ENCODE measurements around the gene CTNNA2. TPM values are rescaled to one million over a fixed set of nuclear protein-coding genes. Genes with fewer than 3 reads are reported as not detected.

The CTNNA2 gene
- total and polyA plus RNA-seq, 9 donors = 0.32 to 1.4 (median 0.37) TPM; not detected in 3

DNA sequence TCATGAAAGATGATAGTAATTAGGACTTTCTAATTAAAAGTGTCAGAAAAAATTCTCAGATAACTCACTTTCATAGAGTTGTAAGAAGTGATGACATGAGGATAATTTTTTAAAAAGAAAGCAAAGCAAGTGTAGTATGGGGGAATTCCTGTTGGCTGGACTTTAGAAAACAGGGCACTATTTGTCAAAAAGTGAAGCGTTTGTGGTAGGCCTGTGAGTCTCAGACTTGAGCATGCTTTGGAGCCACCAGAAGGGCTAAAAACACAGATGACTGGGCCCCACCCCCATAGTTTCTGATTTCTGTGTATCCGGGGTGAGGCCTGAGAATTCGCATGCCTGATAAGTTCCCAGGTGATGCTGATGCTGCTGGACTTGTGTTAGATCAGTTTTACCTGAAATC is 1014.3 kb downstream of the CTNNA2 start:
- no peaks in the 10 kb centered on the region for H3K27me3 ChIP-seq
- H3K36me3 ChIP-seq = no peaks in the 10 kb centered on the region
- intact Hi-C loops (cut with DNase I) = no loop called here
- no peaks in the 10 kb centered on the region for H3K4me1 ChIP-seq (ENCODE audit: insufficient read depth)
- DNase-seq = no peak
- 79 to 85% (median 82%) methylated on average over 3 of the region's 3 CpGs for WGBS, 3 donors
- TF ChIP-seq, protein P1, sequence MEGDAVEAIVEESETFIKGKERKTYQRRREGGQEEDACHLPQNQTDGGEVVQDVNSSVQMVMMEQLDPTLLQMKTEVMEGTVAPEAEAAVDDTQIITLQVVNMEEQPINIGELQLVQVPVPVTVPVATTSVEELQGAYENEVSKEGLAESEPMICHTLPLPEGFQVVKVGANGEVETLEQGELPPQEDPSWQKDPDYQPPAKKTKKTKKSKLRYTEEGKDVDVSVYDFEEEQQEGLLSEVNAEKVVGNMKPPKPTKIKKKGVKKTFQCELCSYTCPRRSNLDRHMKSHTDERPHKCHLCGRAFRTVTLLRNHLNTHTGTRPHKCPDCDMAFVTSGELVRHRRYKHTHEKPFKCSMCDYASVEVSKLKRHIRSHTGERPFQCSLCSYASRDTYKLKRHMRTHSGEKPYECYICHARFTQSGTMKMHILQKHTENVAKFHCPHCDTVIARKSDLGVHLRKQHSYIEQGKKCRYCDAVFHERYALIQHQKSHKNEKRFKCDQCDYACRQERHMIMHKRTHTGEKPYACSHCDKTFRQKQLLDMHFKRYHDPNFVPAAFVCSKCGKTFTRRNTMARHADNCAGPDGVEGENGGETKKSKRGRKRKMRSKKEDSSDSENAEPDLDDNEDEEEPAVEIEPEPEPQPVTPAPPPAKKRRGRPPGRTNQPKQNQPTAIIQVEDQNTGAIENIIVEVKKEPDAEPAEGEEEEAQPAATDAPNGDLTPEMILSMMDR (IDR thresholded peaks at IDR 0.05) = no peak
- no peaks in the 10 kb centered on the region for H3K9me3 ChIP-seq
- H3K4me3 ChIP-seq = no peak overlapping the region
- H3K27ac ChIP-seq = no peak overlapping the region

DNA sequence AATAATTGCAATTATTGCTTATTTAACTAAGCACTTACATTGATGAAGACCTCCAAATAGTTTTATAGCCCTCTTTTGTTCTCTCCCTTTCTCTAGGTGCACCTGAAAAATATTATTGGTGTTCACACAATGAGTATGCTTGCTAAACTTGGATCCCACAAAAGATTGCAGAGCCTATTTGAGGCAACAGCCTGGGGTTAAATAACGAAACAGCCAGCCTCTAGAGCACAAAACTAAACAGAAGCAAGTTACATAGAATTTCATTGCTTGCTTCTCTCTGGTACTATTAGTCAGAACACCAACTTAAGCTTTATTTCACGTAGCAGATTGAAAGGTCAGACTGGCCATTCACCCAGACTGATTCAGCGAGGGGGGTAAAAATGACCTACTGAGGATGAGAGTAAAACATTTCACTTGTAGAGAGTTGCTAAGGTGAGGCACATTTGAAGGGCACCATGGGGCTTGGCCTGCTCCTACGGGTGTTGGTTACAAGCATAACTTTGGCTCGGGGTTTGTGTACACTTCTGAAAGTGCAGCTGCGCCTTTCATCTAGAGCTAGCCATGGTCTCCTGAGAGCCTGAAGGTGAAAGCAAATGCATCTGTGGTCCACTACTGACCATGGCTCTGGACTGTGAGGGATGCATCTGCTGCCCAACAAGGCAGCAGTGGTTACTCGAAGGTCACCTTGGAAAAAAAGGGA is 1016.8 kb downstream of the CTNNA2 start:
- H3K27ac ChIP-seq = no peak overlapping the region

DNA sequence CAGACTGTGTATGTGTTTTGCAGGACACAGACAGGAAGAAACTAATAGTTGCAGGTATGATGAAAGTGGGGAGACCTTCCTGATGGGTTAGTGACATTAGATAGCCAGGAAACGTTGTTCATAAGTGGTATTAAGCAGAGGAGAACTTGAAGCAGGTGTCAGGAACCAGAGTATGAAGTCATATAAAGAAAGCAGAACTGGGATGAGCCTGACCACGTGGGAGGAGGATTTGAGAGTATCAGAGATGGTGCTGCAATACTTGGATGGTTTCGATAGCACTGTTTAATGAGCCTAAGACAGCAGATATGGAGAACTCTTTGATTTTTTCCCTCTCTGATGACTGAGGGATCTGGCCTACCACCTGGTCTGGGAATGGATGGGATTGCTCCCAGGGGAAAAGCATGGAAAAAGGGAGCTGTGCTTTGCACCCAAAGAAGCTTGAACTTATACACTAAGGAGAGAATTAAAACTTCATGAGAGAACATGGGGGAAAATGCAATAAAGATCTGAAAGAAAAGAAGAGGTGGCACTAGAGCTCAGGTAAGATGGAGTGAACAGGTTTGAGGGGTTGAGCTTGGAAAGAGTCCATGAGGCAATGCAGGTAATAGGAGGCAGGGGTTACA is 1017.7 kb downstream of the CTNNA2 start:
- TF ChIP-seq EP300 (IDR thresholded peaks at IDR 0.05) = no peak
- TF ChIP-seq, protein P1 (IDR thresholded peaks at IDR 0.05) = no peak
- TF ChIP-seq POLR2A (IDR thresholded peaks at IDR 0.05) = no peak

More for the DNA sequence above, 1016.8 kb downstream of the CTNNA2 start:
- Histone ChIP-seq H3K9me3 (no peaks in the 10 kb centered on the region), H3K27me3 (no peaks in the 10 kb centered on the region), H3K4me1 (ENCODE audit: insufficient read depth) (no peaks in the 10 kb centered on the region), H3K36me3 (no peaks in the 10 kb centered on the region), H3K4me3 (no peak overlapping the region)
- intact Hi-C loops (cut with DNase I) = no loop called here
- no peak for DNase-seq
- WGBS, 3 donors = 79 to 85% (median 82%) methylated on average over 7 of the region's 7 CpGs
- no peak for TF ChIP-seq POLR2A (IDR thresholded peaks at IDR 0.05)
- TF ChIP-seq EP300 (IDR thresholded peaks at IDR 0.05) = no peak
- TF ChIP-seq, protein P1 (IDR thresholded peaks at IDR 0.05) = no peak

DNA sequence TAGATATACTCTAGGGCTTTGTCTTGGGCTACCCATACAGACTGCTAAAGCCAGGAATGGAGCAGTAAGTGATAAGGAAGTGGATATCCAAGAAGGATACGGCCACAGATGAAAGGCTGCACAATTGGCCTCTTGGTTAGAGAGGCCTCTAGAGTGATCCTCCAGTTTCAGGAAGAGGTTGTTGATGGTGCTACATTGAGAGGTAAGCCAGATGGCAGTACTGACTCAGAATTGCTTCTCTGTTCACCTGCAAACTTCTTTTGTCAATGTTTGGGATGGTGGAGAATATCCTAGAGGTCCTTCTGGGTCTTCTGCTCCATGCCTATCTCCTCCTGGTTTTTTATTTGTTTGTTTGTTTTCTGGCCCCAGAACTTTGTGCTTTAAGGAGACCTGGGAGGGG is 1018.5 kb downstream of the CTNNA2 start:
- no peaks in the 10 kb centered on the region for H3K27me3 ChIP-seq
- 86 to 93% (median 86%) methylated on average over 1 of the region's 1 CpG for WGBS, 3 donors
- no peaks in the 10 kb centered on the region for H3K4me1 ChIP-seq (ENCODE audit: insufficient read depth)

More for the DNA sequence above, 1017.7 kb downstream of the CTNNA2 start:
- Histone ChIP-seq H3K9me3 (no peaks in the 10 kb centered on the region), H3K4me1 (ENCODE audit: insufficient read depth) (no peaks in the 10 kb centered on the region), H3K36me3 (no peaks in the 10 kb centered on the region), H3K27me3 (no peaks in the 10 kb centered on the region), H3K27ac (no peak overlapping the region), H3K4me3 (no peak overlapping the region)
- DNase-seq = no peak
- 34 to 52% (median 51%) methylated on average over 3 of the region's 3 CpGs for WGBS, 3 donors
- intact Hi-C loops (cut with DNase I) = no loop called here

More for the DNA sequence above, 1018.5 kb downstream of the CTNNA2 start:
- TF ChIP-seq POLR2A (IDR thresholded peaks at IDR 0.05) (no peak), EP300 (IDR thresholded peaks at IDR 0.05) (no peak)
- TF ChIP-seq, protein P1 (IDR thresholded peaks at IDR 0.05) = no peak
- no peak overlapping the region for H3K4me3 ChIP-seq
- no peaks in the 10 kb centered on the region for H3K36me3 ChIP-seq
- no peak for DNase-seq
- no peaks in the 10 kb centered on the region for H3K9me3 ChIP-seq
- H3K27ac ChIP-seq = no peak overlapping the region
- intact Hi-C loops (cut with DNase I) = no loop called here
